Measurements from ENCODE around the gene ANKRD6.

The ANKRD6 gene

GRCh38 chr6:89591745-89592144 is 158.8 kb downstream of the ANKRD6 start:
- no peak overlapping the region for H3K4me3 ChIP-seq (ENCODE audit: low read length)
- no peak for DNase-seq (ENCODE audit: low read depth)
- no peak for TF ChIP-seq CTCF (conservative IDR thresholded peaks at IDR 0.05; ENCODE audit: low read length)

GRCh38 chr6:89596056-89596455 is 163.1 kb downstream of the ANKRD6 start:
- no peak for DNase-seq (ENCODE audit: low read depth)

GRCh38 chr6:89596484-89596883 is 163.5 kb downstream of the ANKRD6 start:
- no peak overlapping the region for H3K4me3 ChIP-seq (ENCODE audit: low read length)
- no peak for TF ChIP-seq CTCF (conservative IDR thresholded peaks at IDR 0.05; ENCODE audit: low read length)
- no peak for DNase-seq (ENCODE audit: low read depth)

More at GRCh38 chr6:89596056-89596455, 163.1 kb downstream of the ANKRD6 start:
- H3K4me3 ChIP-seq (ENCODE audit: low read length): no peak overlapping the region
- TF ChIP-seq CTCF (conservative IDR thresholded peaks at IDR 0.05; ENCODE audit: low read length): no peak

GRCh38 chr6:89597372-89597771 is 164.4 kb downstream of the ANKRD6 start:
- H3K4me3 ChIP-seq (ENCODE audit: low read length): no peak overlapping the region

GRCh38 chr6:89597988-89598387 is 165.0 kb downstream of the ANKRD6 start:
- 0 out of 2 replicates have a peak, but pooled peaks have one; percentile 4 for TF ChIP-seq CTCF (conservative IDR thresholded peaks at IDR 0.05; ENCODE audit: low read length)
- no peak overlapping the region for H3K4me3 ChIP-seq (ENCODE audit: low read length)
- DNase-seq (ENCODE audit: low read depth): peak; percentile 35

More at GRCh38 chr6:89597372-89597771, 164.4 kb downstream of the ANKRD6 start:
- TF ChIP-seq CTCF (conservative IDR thresholded peaks at IDR 0.05; ENCODE audit: low read length): no peak
- no peak for DNase-seq (ENCODE audit: low read depth)

GRCh38 chr6:89599727-89600126 is 166.8 kb downstream of the ANKRD6 start:
- no peak for DNase-seq (ENCODE audit: low read depth)
- no peak overlapping the region for H3K4me3 ChIP-seq (ENCODE audit: low read length)
- TF ChIP-seq CTCF (conservative IDR thresholded peaks at IDR 0.05; ENCODE audit: low read length): no peak

GRCh38 chr6:89602166-89602565 is 169.2 kb downstream of the ANKRD6 start:
- no peak overlapping the region for H3K4me3 ChIP-seq (ENCODE audit: low read length)
- TF ChIP-seq CTCF (conservative IDR thresholded peaks at IDR 0.05; ENCODE audit: low read length): no peak
- DNase-seq (ENCODE audit: low read depth): no peak
